Activated T-cell treated with anti-CD3 and anti-CD28 coated beads for 48 hours (primary cell): Measurements from ENCODE around the gene MVB12B.
"Not testable (repeated sequence)": the region's sequence is repeated elsewhere in the genome, so short reads cannot be mapped to it uniquely, and the experiment has no call there.

Experiments
- DNase-seq: peaks from one replicate; pipeline ENCODE4 v3.0.0-alpha.2; 2020; ENCODE audit warnings: low read depth

Gene MVB12B, protein sequence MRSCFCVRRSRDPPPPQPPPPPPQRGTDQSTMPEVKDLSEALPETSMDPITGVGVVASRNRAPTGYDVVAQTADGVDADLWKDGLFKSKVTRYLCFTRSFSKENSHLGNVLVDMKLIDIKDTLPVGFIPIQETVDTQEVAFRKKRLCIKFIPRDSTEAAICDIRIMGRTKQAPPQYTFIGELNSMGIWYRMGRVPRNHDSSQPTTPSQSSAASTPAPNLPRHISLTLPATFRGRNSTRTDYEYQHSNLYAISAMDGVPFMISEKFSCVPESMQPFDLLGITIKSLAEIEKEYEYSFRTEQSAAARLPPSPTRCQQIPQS

DNA sequence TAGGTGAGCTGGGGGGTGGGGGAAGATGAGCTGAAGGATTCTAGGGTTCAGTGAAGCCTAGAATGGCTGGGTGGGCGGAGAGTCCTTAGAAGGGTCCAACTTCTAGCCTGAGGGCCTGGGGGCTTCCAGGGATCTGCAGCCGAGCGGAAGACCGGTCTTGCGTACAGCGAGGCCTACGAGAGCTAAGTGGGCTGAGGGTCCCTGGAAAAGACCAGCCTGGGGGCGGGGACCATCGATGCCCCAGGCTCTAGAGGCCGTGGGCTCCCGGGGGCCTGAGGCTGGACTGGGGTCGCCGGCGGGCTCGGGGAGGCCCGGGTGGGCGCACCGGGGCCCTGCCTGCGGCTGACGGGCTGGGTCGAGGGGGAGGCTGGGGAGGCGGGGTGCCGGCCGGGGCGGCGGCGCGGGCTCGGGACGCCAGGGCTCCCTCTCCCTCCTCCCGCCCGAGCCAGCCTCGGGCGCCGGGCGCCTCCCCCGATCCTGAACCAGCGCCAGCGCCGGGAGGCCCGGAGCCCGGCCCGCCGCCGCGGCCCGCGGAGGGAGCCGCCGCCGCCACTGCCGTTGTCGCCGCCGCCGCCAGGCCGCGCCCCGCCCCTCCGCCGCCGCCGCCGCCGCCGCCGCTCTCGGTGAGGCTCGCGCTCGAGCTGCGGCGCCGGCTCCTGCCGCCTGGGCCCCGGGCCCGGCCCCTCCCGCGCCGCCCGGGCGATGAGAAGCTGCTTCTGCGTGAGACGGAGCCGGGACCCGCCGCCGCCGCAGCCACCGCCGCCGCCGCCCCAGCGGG lies at the start of gene MVB12B:
Gene MVB12B (plus strand): TSS at position 602 of the 778 bp plus-strand sequence. CDS start 101 bp downstream, at position 703.
- peak; percentile 40 for DNase-seq

DNA sequence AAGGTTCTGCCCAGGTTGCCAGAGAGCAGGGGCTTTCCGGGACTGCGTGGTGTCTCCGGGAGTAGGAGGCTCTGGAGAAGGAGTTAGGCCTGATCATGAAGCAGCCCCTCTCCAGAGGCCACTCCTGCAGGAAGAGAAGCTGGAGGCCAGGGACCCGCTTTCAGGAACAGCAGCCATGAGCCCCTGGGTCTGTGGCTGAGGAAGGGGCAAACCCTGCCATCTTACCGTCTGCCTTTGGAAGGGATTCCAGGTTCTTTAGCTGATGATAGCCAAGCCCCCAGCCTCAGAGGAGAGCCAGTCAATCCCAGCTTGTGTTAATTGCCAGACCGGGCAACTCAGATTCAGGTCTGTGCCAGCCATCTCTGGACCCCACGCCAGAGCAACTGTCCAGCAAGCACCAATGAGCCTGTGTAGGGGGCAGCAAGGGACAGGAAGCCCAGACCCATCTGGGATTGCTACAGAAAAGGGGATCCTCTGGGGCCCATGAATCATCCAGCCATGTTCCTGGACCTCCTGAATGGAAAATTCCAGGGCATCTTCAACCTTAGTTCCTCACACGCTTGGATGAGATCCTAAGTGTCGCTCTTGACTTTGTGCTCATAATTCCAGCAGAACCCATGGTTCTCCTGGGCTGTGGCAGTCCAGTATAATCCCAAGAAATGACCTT lies 42.7 kb upstream of the MVB12B start:
- no peak for DNase-seq

DNA sequence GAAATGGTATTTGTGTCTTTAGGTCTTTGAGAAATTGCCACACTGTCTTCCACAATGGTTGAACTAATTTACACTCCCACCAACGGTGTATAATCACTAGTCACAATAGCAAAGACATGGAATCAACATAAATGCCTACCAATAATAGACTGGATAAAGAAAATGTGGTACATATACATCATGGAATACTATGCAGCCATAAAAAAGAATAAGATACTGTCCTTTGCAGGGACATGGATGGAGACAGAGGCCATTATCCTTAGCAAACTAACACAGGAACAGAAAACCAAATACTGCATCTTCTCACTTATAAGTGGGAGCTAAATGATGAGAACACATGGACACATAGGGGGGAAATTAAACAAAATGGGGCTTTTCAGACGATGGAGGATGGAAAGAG lies 41.0 kb upstream of the MVB12B start:
- not testable (repeated sequence) for DNase-seq

- no peak for DNase-seq
Measured at GRCh38 chr9:126287166-126287866, 39.3 kb upstream of the MVB12B start.

DNA sequence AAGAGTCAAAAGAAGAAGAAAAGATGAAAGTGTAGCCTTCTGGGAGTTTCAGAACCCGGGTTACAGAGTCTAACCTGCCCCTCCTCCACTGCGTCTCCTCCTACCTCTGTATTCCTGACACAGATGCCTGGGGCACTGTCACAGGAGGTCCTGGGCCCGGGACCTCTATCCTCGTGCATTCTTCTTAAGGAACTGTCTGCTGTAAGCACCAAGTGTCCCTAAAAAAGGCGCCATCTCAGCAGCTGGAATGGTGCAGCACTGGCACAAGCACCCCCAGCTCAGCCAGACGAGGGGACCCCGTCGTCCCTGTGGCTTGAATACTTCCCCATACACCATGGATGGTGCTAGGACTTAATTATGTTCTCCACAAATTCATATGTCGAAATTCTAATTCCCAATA lies 35.8 kb upstream of the MVB12B start:
- DNase-seq: no peak

GRCh38 chr9:126291925-126292324 lies 34.7 kb upstream of the MVB12B start:
- DNase-seq: no peak

GRCh38 chr9:126292736-126293521 lies 33.7 kb upstream of the MVB12B start:
- no peak for DNase-seq

GRCh38 chr9:126293522-126293889 lies 33.1 kb upstream of the MVB12B start:
- DNase-seq: no peak

GRCh38 chr9:126294331-126295081 lies 32.1 kb upstream of the MVB12B start:
- no peak for DNase-seq

- DNase-seq: no peak
Measured at GRCh38 chr9:126295082-126295477, 31.5 kb upstream of the MVB12B start.

- no peak for DNase-seq
Measured at GRCh38 chr9:126295516-126295915, 31.1 kb upstream of the MVB12B start.

- no peak for DNase-seq
Measured at GRCh38 chr9:126295936-126296600, 30.6 kb upstream of the MVB12B start.

- DNase-seq: no peak
Measured at GRCh38 chr9:126296687-126297086, 29.9 kb upstream of the MVB12B start.

DNA sequence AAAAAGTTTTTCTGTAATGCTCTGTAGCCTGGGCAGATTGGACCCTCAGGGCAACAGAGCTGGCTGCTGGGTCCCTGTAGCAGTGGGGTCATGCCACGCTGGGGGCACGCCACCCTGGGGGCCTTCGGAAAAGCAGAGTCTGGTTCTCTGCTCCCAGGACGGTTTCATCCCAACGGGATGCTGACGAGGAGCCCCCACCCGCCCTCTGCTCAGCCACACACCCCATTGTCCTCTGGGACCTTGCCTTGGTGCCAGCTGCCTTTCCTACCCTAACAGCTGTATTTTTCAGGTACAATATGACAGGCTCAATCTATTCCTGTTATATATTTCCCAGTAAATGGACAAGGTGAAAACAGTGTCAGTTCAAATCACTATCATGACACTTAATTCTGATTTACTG lies 29.0 kb upstream of the MVB12B start:
- DNase-seq: no peak

- no peak for DNase-seq
Measured at GRCh38 chr9:126298063-126298801, 28.4 kb upstream of the MVB12B start.

DNA sequence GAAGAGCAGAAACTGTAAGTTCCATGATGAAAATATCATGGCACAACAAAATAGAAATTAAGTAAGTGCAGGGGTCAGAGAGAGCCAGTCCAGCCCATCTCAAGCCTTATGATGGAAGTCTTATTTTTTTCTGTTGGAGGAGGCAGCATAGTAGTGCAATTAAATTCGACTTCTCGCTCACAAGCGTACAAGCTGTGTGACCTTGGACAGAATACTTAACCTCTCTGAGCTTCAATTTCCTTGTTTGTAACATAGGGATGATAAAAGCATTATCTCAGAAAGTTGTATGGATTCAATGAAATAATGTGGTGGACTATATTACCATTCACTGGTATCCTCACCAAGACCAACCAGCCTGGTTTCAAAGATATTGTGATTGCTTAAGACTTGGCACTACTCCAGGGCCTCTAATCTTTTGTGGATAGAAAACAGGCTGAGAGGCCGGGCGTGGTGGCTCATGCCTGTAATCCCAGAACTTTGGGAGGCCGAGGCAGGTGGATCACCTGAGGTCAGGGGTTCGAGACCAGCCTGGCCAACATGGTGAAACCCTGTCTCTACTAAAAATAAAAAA lies 26.8 kb upstream of the MVB12B start:
- no peak for DNase-seq

DNA sequence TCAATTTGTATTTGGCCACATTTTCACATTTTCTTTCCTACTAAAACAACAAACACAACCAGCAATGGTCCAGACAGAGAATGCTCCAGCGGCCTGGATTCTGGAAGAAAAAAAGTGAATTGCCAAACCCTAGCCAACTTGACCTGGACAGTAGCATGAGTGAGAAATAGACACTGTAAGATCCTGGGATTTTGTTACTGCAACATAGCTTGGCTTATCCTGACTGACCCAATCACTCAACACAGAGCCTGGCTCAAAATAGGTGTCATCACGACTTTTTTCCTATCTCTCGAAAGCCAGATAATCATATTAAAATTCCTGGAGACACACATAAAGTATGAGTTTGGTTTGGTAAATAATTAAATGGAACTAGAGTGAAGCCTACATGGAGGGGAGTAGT lies 25.4 kb upstream of the MVB12B start:
- no peak for DNase-seq

- no peak for DNase-seq
Measured at GRCh38 chr9:126301985-126302603, 24.5 kb upstream of the MVB12B start.

DNA sequence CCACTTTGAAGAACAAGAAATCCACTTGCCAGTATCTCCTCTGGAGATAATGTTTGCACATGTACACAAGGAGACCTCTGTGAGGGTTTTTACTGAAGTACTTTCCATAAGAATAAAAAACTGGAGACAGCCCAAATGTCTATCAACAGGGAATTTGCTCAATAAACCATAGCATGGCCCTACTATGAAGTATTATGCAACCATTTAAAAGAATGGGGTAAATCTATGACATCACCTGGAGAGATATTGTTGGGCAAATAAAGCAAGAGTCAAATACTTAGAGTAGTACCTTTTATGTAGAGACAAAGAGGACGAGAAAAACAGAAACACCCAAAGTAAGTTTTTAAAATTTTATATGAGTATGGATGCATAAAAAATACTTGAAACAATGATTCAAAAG lies 23.9 kb upstream of the MVB12B start:
- no peak for DNase-seq
